Activated gamma-delta T cell treated with Interleukin-2 at 50 U/mL for 16 hours (primary cell): Measurements from ENCODE around the gene WFDC1.
"Not testable (repeated sequence)": the region's sequence is repeated elsewhere in the genome, so short reads cannot be mapped to it uniquely, and the experiment has no call there.

ENCODE experiments used
- DNase-seq: peaks from one replicate; pipeline ENCODE4 v3.0.0-alpha.2; 2020

WFDC1 gene

GRCh38 chr16:84330685-84331050 lies 36.0 kb downstream of the WFDC1 start:
- no peak for DNase-seq

GRCh38 chr16:84331998-84332780 lies 37.5 kb downstream of the WFDC1 start:
- no peak for DNase-seq

GRCh38 chr16:84332975-84333684 lies 38.5 kb downstream of the WFDC1 start:
- DNase-seq = no peak

GRCh38 chr16:84334058-84334457 lies 39.4 kb downstream of the WFDC1 start:
- no peak for DNase-seq

- DNase-seq = no peak
These were observed 39.8 kb downstream of the WFDC1 start for GRCh38 chr16:84334482-84334881.

GRCh38 chr16:84337236-84337635 lies 42.6 kb downstream of the WFDC1 start:
- not testable (repeated sequence) for DNase-seq

- DNase-seq = no peak
These were observed 44.6 kb downstream of the WFDC1 start for GRCh38 chr16:84339311-84339710.

- DNase-seq = no peak
These were observed 45.1 kb downstream of the WFDC1 start for GRCh38 chr16:84339766-84340165.

GRCh38 chr16:84340325-84341040 lies 45.8 kb downstream of the WFDC1 start:
- no peak for DNase-seq

- DNase-seq = no peak
These were observed 47.0 kb downstream of the WFDC1 start for GRCh38 chr16:84341528-84342295.

- DNase-seq = not testable (repeated sequence)
These were observed 49.1 kb downstream of the WFDC1 start for GRCh38 chr16:84343800-84344199.

- no peak for DNase-seq
These were observed 50.1 kb downstream of the WFDC1 start for GRCh38 chr16:84344781-84345180.

GRCh38 chr16:84347161-84347560 lies 52.5 kb downstream of the WFDC1 start:
- DNase-seq = no peak

- DNase-seq = no peak
These were observed 53.8 kb downstream of the WFDC1 start for GRCh38 chr16:84348386-84348888.

- no peak for DNase-seq
These were observed 55.4 kb downstream of the WFDC1 start for GRCh38 chr16:84349862-84350684.

- no peak for DNase-seq
These were observed 56.2 kb downstream of the WFDC1 start for GRCh38 chr16:84350685-84351400.

GRCh38 chr16:84351630-84352029 lies 57.0 kb downstream of the WFDC1 start:
- DNase-seq = no peak

GRCh38 chr16:84354306-84354705 lies 59.6 kb downstream of the WFDC1 start:
- DNase-seq = no peak

- DNase-seq = no peak
These were observed 60.5 kb downstream of the WFDC1 start for GRCh38 chr16:84355149-84355548.

GRCh38 chr16:84356176-84356575 lies 61.5 kb downstream of the WFDC1 start:
- no peak for DNase-seq

GRCh38 chr16:84356591-84357116 lies 62.0 kb downstream of the WFDC1 start:
- no peak for DNase-seq
